HK-2 (cell line): ENCODE data around the gene OR4D1.
"Not testable (repeated sequence)": the region's sequence is repeated elsewhere in the genome, so short reads cannot be mapped to it uniquely, and the experiment has no call there.

ENCODE experiments used
- DNase-seq: peaks from one replicate; pipeline ENCODE4 v3.0.0-alpha.2; 2018; ENCODE audit not compliant: unreplicated experiment

The OR4D1 gene

DNA sequence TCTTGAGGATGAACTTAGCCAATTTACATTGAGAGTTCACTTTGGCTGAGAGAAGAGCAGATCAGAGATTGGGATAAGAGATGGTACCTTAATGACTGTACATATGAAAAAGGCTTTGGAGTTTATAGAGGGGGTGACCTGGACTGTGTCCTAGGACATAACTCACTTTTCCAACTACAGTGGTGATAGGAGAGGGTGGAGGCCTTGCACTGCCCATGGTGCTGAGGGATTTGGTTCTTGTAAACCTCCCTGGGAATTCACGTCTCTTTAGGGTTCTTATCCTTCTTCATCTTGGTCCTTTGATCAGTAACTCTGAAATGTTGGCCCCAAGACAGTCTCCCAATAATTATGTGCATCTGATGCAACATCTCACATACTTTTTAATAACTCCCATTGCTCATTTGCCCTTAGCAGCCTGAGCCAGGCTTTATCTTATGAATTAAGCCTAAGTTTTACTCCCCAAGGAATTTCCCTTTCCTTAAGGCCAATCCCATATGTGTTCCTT lies at the start of gene OR4D1:
Gene OR4D1 (plus strand): TSS at position 455 of the 505 bp plus-strand sequence. CDS start 6,770 bp downstream, outside the sequence.
- no peak for DNase-seq

DNA sequence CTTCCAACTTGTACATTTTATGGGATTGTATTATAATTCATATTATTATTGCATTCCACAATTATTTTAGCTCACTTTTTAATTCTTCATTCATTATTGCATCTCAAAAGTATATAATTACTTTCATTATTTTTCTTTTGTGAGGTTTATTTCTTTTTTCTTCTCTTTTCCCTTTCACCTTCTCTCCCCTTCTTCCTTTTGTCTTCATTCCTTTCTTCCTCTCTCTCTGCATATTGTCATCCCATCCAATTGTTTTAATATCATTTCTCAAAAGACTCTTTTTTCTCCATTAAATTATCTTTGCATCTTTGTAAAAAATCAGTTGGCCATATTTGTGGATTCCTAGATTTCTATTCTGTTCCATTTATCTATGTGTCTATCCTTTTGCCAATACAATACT lies 47.7 kb upstream of the OR4D1 start:
- DNase-seq: no peak

DNA sequence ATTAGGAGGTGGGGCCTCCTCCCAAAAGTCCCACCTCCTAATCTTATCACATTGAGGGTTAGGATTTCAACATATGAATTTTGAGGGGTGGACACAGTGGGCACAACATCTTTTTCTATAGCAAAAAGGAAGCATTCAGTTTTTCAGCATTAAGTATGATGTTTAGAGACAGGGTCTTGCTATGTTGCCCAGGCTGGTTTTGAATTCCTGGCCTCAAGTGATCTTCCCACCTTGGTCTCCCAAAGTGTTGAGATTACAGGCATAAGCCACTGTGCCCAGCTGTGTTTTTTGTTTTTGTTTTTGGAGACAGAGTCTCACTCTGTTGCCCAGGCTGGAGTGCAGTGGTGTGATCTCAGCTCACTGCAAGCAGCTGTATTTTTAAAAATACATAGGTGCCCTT lies 46.3 kb upstream of the OR4D1 start:
- DNase-seq: not testable (repeated sequence)

- DNase-seq: no peak
These were observed 43.1 kb upstream of the OR4D1 start for GRCh38 chr17:58105093-58105492.

DNA sequence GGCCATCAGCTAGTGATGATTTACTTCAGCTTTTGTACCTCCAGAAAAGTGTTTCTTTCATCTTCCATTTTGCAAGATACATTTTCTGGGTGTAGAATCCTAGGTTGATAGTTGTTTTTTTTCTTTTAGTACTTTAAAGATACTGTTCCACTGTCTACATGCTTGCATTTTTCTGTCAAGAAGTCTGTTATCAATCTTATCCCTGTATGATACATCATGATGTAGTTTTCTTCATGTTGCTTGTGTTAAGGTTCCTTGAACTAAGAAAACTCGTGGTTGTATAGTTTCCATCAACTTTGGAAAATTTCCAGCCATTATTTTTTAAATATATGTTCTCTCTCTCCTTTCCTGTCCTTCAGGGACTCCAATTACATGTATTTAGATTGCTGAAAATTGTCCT lies 40.9 kb upstream of the OR4D1 start:
- no peak for DNase-seq

DNA sequence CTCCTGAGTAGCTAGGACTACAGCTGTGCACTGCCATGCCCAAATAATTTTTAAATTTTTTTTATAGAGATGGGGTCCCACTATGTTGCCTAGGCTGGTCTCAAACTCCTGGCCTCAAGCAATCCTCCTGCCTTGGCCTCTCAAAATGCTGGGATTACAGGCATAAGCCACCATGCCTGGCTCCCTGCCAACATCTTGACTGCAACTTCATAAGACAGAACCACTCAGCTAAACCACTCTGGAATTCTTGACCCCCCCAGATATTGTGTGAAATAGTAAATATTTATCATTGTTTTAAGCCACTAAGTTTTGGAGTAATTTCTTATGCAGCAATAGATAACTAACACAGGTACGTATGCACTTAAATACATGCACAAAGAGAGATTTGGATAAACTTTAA lies 39.0 kb upstream of the OR4D1 start:
- DNase-seq: no peak

DNA sequence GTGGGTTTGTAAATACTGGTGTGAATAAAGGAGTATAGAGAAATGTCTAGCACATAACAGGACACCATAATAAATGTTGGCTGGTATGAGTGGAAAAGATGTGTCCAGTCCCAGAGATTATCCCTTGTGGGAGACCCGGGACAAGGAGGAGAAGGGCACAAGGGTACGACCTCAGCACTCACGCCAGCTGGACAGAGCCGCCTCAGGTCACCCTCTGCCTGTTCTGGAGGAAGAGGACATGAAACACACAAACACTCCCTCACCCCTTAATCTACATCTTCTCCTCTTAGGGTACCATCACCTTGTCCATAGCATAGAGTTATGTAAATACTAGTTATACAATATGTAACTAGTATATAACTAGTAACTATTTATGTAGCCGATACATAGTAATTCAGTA lies 38.2 kb upstream of the OR4D1 start:
- DNase-seq: no peak

- no peak for DNase-seq
These were observed 36.5 kb upstream of the OR4D1 start for GRCh38 chr17:58111676-58112075.

DNA sequence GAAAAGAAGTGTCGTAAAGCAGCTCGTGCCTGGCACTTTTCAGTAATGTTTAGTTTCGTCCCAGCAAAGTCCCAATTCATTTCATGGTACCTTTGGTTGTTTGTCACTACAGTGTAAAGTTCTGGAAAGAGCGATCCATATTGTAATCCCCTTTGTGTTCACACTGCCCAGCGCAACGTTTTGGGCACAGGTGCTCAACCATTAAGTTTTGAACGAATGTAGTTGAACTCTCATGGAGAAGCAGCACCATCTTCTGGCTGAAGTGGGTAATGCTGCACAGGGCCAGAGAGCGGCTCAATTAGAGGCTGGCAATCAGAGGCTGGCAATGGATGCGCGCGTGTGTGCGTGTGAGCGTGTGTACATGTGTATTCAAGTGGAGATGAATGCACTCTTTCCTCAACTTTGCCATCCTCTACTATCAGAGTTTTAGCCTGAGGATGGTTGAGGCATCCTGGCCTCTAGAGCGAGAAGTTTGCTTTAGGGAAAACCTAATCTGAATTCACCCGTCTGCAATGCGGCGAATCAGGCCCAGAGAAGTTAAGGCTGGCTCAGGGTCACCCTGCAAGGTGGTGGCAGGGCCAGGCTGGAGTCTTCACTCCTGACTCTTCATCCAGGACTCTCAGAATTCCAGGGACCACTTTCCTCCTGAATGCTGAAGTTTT lies 35.1 kb upstream of the OR4D1 start:
- DNase-seq: peak; percentile 69

DNA sequence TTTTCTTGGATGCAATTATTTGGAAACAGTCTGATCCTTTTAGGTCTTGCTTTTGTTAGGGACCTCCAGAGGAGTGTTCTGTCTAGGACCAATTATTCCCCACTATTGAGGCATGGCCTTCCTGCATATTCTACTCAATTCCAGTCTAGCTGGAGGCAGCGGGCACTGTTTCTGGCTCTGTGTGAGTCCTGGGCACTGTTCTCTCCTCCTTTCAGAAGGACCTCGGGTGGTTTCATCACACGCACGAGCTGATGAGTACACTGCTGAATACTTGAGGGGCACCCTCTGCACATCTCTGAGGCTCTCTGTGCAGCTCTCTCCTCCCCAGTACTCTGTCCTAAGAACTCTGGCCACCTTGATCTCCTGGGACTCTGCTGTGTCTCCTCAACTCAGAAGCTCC lies 34.2 kb upstream of the OR4D1 start:
- no peak for DNase-seq

DNA sequence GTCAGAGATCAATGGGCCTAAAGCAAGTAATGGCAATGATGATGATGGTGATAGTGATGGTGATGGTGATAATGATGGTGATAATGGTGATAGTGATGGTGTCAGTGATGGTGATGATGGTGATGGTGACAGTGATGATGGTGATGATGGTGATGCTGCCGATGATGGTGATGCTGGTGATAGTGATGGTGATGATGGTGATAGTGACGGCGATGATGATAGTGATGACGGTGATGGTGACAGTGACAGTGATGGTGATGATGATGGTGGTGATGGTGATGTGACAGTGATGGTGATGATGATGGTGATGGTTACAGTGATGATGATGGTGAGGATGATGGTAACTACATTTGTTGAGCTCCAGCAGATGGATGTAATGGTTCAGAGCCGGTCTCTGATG lies 30.8 kb upstream of the OR4D1 start:
- DNase-seq: no peak

GRCh38 chr17:58119491-58119890 lies 28.7 kb upstream of the OR4D1 start:
- no peak for DNase-seq

GRCh38 chr17:58120195-58120822 lies 27.9 kb upstream of the OR4D1 start:
- DNase-seq: peak; percentile 36

GRCh38 chr17:58121925-58122324 lies 26.3 kb upstream of the OR4D1 start:
- DNase-seq: no peak

DNA sequence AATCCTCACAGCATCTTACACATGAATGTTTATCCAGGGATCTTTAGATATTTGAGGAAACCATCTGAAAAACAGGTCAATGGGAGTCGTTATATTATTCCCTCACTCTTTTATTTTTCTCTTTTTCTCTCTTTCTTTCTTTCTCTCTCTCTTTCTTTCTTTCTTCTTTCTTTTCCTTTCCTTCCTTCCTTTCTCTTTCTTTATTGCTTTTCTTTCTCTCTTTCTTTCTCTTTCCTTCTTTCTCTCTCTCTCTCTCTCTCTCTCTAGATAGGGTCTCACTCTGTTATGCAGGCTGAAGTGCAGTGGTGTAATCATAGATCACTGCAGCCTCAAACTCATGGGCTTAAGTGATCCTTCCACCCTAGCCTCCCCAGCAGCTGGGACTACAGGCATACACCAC lies 20.3 kb upstream of the OR4D1 start:
- DNase-seq: no peak

GRCh38 chr17:58132697-58133096 lies 15.5 kb upstream of the OR4D1 start:
- DNase-seq: not testable (repeated sequence)

GRCh38 chr17:58136669-58137279 lies 11.4 kb upstream of the OR4D1 start:
- no peak for DNase-seq

- no peak for DNase-seq
These were observed 6.7 kb upstream of the OR4D1 start for GRCh38 chr17:58141505-58141904.

DNA sequence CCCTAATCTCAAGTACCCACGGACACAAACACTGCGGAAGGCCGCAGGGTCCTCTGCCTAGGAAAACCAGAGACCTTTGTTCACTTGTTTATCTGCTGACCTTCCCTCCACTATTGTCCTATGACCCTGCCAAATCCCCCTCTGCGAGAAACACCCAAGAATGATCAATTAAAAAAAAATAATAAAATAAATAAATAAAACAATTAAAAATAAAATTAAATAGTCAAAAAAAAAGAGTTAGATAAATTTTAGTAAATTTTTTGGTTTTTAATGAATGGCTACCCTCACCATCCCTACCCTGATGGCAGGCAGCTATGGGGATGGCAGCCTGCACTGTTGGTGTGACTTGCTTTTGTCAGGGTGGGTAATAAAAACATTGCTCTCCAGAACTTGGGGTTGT lies 4.8 kb upstream of the OR4D1 start:
- DNase-seq: not testable (repeated sequence)

DNA sequence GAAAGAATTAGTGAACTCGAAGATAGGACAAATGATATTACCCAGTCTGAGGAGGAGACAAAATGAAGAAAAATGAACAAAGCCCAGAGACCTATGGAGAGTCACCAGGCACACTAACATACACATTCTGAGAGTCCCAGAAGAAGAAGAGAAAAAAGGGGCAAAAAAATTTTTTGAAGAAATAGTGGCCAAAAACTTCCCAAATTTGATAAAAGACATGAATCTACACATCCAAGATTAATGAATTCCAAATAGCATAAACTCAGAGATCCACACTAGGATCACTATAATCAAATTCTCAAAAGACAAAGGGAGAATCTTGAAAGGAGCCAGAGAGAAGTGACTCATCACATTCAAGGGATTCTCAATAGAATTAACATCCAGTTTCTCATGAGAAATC lies 3.4 kb upstream of the OR4D1 start:
- DNase-seq: no peak

DNA sequence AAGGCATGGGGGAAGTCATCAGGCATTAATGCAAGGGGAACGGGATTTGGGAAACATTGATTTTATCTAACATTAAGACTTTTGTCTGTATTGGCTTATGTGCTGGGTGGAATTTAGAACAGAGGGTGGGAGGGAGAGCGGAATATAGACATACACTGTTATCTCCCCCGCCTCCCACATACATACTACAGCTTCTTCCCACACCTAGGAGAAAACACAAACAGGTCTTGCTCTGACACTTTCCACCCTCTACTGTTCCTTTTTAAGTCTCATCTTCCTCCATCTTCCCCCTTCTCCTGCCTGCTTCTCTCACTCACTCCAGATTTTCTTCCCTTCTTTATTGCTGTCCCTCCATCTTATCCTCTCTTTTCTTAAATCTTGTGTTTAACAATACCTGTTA lies 425 bp downstream of the OR4D1 start:
- DNase-seq: no peak

- no peak for DNase-seq
These were observed 2.2 kb downstream of the OR4D1 start for GRCh38 chr17:58150394-58150793.

GRCh38 chr17:58153046-58153445 lies 4.9 kb downstream of the OR4D1 start:
- no peak for DNase-seq
